Islet of Langerhans (tissue), 1 donor: ENCODE measurements around the gene AUTS2.

Experiments
- FAIRE-seq: peaks from one replicate; lab custom pipeline; 2011; peaks lifted over from hg19 to GRCh38; lab: Jason Lieb, UNC

Gene AUTS2

DNA sequence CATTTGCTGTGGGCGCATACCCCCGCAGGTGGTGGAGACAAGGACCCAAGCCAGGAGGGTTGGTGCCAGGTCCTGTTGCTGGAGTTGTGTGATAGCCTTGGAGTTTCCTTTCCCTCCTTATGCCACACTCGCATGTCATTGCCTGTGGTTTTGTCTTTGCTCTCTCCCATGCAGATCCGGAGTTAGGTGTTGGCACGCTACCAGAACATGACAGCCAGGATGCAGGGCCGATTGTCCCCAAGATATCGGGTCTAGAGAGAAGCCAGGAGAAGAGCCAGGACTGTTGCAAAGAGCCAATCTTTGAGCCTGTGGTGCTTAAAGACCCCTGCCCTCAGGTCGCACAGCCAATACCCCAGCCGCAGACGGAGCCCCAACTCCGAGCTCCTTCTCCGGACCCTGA is 1164.4 kb downstream of the AUTS2 start:
- FAIRE-seq = no peak

- FAIRE-seq = no peak
Observed at GRCh38 chr7:70763961-70764691, 1165.9 kb downstream of the AUTS2 start.

- no peak for FAIRE-seq
Observed at GRCh38 chr7:70764701-70765208, 1166.5 kb downstream of the AUTS2 start.

- no peak for FAIRE-seq
Observed at GRCh38 chr7:70765651-70766050, 1167.4 kb downstream of the AUTS2 start.

- FAIRE-seq = no peak
Observed at GRCh38 chr7:70766109-70766508, 1167.8 kb downstream of the AUTS2 start.

DNA sequence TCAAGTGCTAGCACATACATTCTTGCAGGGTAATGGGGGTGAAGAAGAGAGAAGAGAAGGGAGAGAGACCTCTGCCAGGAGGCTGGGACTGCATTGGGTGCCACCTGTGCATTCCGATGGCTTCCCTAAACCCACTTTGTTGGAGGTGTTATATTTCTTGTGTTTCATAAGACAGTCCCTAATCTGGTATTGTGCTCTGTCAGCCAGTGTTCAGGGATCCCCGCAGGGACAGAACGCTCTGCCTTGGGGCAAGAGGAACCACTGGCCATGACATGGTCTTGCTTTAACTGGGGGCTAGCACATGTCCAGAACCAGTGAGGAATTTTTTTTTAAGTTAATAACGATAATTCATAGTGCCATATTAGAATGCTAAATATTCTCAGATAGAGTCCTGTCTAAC is 1168.4 kb downstream of the AUTS2 start:
- no peak for FAIRE-seq

GRCh38 chr7:70770154-70770553 is 1171.9 kb downstream of the AUTS2 start:
- FAIRE-seq = no peak

- FAIRE-seq = no peak
Observed at GRCh38 chr7:70771451-70771850, 1173.2 kb downstream of the AUTS2 start.

- FAIRE-seq = no peak
Observed at GRCh38 chr7:70772891-70773290, 1174.6 kb downstream of the AUTS2 start.

DNA sequence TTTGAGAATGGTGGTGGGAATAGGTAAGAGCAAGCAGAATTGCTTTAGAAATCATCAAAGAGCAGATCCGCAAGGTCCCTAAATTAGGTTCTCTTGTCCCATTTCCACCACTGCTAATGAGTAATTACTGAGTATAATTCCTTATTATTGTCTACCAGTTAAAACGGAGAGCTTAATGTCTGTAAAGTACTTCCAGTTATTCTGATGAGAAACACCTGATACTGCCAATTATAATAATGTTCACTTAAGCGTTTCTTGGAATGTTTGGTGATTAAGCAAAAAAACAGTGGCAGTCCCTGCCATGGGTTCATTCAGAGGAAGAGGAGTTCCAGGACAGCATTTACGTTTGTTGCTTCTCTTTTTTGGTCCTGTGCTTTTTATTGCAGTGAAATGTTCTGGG is 1175.1 kb downstream of the AUTS2 start:
- no peak for FAIRE-seq

DNA sequence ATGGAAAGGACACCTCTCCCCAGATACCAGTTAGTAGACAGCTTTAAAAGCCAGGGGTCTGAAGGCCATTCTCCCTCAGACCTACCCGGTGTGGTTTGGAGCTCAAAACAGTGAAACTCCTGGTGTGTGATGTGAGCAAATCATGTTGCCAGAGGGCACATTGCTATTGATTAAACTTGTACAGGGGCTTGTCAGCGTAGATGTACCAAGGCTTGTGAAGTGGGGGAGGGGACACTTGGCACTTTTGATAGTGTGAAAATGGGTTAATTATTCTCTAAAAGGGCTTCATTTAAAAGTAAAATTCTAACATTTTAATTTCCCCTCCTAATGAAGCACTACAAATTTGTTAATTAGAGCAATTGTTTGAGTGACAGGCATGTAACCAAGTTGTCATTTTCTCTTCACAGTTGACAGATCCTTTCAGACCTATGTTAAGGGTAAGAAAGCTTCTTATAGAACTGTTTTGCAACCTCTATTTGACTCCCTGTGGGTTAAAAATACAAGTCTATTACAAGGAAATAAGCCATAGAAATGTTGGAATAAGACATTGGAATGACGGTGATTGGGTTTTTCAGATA is 1176.8 kb downstream of the AUTS2 start:
- no peak for FAIRE-seq

DNA sequence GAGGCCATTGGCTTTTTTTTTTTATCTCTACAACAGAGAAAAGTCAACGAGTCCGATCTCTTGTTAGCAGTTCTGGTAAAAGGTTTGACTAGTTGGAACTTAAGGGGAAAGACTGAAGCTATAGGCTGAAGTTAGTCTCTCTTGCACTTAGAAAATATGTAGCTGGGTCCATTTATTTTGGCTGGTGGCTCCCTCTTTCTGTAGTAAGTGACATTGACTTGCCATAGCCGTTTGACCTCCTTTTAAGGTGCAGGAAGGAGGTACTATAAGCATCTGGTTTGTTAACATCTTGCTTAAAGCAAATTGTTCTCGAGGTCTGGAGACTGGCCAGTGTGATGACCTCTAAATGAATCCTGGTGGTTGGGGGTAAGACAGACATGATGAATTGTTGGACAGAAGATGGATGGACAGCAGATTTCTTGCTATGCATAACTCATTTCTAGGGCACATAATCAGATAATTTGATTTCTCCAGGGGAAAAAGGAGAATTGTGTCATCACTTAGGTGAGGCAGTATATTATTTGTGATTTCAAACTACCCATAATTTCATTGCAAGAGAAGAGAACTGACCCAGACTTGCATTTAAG is 1177.4 kb downstream of the AUTS2 start:
- no peak for FAIRE-seq

GRCh38 chr7:70776627-70777101 is 1178.4 kb downstream of the AUTS2 start:
- no peak for FAIRE-seq

GRCh38 chr7:70777251-70777650 is 1179.0 kb downstream of the AUTS2 start:
- FAIRE-seq = no peak

DNA sequence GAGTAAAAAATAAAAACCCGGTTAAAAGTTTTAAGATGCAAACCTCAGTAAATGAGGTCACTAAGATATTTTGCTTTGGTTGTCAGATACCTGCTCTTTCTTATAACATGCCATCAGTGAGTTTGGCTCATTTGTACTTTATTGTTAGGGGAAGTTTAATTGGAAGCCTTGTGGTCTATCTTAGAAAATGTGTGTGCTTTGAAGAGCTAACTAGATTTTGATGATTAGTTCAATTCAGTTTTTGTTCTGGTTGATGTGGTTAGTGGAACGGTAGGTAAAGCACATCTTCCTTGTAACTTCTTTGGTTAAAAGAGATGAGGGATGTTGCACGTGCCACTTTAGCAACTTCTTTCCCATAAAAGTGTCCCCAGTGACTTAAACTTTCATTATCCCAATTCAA is 1180.3 kb downstream of the AUTS2 start:
- FAIRE-seq = no peak

DNA sequence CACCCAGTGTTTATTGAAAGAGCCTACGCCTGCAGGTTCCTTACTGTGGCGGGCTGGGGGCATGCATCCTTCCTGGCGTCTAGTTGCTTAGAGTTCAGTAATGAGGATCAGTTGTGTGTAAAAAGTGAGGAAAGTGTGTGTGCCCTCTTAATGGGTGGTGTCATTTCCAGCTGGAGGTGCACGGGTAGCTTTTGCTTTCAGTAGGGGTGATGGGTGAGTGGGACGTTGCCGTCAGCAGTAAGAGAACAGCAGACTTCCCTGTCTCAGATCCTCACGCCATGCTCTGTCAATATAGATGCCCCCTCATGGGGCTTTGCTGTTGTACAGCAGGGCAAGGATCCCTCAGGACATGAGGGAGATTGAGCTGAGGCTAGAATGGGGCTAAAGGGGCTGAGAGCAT is 1181.0 kb downstream of the AUTS2 start:
- no peak for FAIRE-seq

DNA sequence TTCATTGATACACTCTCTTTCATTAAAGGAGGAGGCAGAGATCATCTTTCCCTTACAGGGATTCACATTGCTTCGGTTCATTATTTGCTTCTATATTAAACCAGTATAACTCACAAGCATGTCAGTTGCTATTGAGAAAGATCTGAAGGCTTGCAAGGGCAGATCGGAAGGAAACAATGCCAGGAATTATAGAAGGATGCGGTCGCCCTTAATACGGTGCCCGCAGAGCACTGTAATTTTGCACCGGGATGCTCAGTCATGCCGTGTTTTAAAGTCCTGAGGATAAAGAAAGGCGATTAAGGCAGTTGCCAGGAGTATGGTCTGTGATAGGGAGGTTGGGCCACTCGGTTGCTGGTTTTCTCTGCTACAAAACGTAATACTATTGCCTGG is 1183.6 kb downstream of the AUTS2 start:
- no peak for FAIRE-seq

GRCh38 chr7:70782796-70783195 is 1184.5 kb downstream of the AUTS2 start:
- FAIRE-seq = no peak

DNA sequence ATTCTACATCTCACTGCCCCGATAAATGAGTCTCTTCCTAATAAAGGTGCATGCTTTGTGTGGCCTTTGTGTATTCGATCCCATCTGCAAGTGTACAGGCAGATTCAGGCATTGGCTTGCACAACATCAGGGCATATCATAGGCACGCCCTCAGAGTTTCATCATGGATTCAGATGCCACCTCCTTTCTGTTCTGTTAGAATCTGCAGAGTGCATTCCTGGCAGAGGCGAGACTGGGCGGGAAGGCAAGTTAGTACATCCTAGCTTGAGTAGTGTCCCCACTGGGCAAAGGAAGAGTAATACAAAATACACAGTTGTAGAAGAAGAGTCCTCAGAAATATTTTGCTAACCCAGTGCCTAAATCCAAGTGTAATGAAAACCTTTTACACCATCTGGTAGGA is 1187.2 kb downstream of the AUTS2 start:
- no peak for FAIRE-seq

GRCh38 chr7:70786076-70786475 is 1187.8 kb downstream of the AUTS2 start:
- no peak for FAIRE-seq

- FAIRE-seq = no peak
Observed at GRCh38 chr7:70787286-70787685, 1189.0 kb downstream of the AUTS2 start.

DNA sequence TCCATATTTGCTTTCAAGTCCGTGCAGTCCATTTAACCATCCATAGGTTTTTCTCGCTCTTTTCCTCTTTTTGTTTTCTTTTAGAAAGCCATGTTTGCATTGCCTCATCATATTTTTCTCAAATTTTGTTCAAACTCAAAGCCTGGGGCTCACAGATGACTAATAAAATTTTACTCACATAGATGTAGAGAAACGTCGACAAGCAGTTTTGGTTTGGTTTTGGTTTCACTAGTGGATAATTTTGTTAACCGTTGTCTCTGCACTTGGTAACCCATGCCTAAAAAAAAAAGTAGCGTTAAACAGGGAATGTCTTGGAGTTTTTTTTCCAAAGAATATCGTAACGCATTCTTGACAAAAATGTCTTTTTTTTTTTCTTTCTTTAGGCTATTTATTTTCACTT is 1189.5 kb downstream of the AUTS2 start:
- FAIRE-seq = no peak

DNA sequence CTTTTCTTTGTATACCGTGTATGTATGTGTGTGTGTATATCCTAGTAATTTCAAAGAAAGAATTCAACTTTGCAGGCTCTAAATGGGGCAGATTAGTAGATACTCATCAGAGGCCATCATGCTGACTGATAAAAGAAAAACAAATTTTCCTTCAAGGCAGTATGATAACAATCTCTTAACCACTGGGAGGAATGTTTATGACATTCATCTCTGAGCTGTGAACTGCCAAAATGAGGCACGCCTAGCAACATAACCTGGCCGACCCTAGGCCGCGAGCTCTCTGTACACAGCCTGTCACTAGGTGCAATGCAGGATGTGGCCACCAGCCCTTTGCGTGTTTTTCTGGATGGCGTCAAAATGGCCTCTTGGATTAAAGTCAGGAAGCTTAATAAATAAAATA is 1190.0 kb downstream of the AUTS2 start:
- no peak for FAIRE-seq
